GM19372 (cell line): ENCODE data around the gene FAM13A.

Experiments
- ATAC-seq: cut with Tn5 transposase; IDR thresholded peaks from one replicate; pipeline ENCODE4 v1.9.1; 2021; ENCODE audit warnings: mild to moderate bottlenecking, low read depth, moderate library complexity; ENCODE audit not compliant: unreplicated experiment

The FAM13A gene

DNA sequence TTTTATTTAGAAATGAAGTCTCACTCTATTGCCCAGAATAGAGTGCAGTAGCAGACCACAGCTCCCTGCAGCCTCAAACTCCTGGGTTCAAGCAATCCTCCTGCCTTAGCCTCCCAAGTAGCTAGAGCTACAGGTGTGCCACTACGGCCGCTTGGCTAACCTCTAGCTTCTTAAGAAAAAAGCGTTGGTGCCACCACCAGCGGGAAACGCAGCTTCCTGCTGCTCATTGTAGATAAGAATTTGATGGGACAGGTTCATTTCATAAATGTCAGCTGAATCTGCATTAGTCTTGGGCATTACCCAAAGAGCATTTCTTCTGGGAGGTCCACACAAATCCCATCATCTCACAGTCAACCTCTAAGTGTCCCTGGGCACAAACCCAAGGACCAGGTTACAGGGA lies 326.2 kb downstream of the FAM13A start:
- ATAC-seq: no peak

GRCh38 chr4:88729146-88729760 lies 327.7 kb downstream of the FAM13A start:
- no peak for ATAC-seq

DNA sequence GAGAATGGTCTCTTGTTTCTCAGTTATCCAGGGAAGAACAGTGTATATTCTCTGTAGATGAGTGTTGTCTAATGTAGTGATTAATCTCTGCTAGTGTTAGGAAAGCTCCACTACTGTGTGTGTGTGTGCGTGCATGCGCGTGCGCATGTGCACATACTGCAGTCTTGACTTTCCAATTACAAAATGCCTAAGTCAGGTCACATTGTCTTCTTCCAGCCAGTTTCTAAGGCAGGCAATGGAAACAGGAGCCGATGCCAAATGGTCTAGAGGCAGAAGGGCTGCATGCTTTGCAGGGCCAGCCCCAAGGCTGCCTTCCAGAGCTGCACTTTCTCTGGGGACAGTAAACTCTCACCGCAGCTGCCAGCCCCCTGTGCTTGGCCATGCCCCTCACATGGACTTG lies 328.8 kb downstream of the FAM13A start:
- ATAC-seq: no peak

- no peak for ATAC-seq
Measured at GRCh38 chr4:88725986-88726385, 331.0 kb downstream of the FAM13A start.

DNA sequence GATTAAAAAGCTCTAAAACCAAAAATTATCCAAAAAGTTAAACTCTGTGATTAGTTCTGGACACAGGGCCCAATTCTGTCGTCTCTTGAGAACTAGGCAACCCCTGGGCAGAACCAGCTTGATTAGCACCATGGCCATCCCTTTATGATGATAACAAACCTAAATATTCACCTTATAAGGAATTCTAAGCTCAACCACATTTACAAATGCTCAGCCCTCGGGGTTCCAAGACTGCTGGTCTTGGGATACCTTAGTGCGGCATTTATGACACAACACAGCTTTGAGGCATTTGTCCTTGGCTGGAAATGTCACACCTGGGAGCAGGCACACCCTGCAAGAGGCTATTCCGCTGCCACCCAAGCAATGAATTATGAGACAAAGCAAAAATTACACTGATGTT lies 331.8 kb downstream of the FAM13A start:
- ATAC-seq: no peak

DNA sequence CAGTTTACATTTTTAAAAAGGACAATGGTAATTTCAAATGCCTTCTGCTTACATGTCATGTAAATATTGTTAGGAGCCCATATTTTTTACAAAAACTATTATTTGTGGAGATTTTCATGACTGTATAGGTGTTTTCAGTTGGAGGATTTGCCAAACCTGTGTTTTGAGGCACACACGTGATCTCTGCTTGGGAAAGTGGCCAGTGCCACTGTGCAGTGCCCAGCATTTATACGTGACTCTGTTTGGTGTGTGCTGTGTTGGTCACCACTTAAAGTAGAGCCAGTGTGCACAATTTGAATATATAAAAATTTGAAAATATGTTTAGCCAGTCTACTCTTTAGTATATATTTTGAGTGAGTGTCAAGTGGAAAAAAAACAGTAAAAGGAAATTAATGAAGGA lies 332.6 kb downstream of the FAM13A start:
- ATAC-seq: no peak

DNA sequence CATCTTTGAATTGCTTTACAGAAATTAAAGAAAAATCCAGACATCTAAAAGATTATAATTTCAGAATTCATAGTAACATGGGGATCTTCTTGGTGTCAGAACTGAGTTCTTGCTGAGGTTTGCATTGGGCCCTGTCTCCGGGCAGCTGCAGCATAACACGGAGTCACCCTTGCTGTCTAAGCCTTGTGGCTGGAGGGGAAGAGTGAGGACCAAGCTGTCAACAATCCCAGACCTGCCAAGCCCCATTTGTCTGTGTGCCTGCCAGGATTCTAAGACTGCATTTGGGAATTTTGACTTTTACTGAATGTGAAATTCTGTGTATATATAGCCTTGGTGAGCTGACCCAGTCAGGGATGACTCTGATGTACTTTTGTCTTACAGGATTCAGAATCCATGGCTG lies 334.2 kb downstream of the FAM13A start:
- no peak for ATAC-seq

DNA sequence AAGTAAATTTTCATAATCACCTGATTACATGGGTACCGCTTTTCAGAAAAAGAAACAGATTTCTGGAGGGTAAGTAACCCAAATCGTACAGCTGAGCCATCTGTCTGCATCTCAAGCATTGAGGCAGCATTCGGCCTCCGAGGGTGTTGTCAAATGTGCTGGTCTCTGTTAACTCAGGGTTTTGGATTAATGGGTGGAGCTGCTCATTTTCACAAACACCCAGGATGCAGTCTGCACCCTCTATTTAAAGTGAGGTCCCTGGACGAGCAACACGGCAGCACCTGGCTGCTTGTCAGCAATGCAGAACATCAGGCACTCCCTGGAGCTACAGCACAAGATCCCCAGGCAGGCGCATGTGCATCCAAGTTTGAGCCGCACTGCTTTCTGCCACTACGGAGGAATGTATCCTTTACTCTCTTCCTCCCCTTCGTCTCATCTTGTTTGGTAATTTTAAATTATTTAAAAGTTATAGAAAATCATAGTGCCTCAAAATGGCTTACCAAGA lies 334.7 kb downstream of the FAM13A start:
- no peak for ATAC-seq

DNA sequence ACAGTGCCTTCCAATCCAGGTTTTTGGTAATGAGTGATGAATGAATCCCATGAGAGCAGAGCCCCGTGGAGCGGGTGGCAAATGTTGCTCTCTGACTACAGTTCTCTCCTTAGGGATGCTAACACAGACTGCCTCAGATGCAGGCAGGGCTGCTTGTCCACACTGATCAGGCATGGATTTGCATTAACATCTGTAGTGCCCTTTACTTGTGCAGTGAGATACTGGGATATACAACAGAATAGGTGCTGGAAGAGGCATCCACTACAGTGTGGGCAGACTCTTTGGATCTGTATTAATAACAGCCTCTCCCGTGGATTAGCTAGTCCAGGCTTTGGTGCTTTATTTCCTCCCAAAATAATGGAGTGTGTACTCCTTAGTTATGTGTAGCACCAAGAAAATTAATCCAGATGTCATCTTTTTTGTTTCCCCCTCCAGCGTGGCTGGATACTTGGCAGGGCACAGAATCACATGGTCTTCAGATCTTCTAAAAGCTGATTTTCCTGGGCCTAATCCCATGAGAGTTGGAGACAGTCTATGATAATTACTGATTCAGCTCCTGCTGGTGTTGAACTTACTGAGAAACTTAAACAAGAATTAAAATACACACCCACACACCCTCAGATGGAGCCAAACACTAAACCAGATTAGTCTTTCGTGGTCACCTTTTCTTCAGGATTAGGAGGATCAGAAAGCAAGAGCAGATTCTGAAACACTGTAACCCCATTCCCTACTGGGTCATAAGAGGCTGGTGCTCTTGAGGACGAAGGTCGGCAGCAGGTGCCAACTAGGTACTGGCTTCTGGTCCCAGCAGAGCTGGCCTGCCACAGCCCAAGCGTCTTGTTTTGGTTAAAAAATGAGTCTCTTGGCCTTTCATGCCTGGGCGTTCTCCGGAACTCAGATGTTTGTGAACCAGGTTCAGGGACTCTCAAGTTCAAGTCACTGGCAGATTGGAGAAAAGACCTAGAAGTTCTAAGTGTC lies 336.2 kb downstream of the FAM13A start:
- no peak for ATAC-seq

- ATAC-seq: no peak
Measured at GRCh38 chr4:88719381-88719780, 337.6 kb downstream of the FAM13A start.

GRCh38 chr4:88718098-88718497 lies 338.9 kb downstream of the FAM13A start:
- ATAC-seq: no peak

DNA sequence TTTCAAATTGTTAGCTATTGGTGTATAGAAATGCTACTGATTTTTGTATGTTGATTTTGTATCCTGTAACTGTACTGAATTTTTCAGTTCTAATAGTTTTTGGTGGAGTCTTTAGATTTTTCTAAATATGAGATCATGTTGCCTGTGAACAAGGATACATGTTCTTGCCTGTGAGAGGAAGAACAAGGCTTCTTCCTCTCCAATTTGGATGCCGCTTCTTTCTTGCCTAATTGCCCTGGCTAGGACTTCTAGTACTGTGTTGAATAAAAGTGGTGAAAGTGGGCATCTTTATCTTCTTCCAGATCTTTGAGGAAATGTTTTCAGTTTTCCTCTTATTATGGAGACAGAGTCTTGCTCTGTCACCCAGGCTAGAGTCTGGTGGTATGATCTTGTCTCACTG lies 343.2 kb downstream of the FAM13A start:
- no peak for ATAC-seq

DNA sequence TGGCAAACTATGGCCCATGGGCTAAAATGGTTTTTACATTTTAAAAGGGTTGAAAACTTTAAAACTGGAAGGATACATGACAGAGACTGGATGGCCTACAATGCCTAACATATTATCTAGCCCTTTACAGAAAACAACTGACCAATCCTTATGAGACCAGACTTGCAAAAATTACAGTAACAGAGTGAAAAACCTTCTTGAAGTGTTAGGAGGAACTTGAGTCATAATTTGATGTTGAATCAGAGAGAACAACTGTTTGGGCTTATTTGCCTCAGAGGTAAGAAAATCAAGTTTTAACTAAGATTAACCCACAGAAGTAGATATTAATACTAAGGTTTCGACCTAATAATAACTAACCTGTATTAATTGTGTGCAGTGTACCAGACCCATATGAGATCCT lies 347.0 kb downstream of the FAM13A start:
- no peak for ATAC-seq

GRCh38 chr4:88706574-88706973 lies 350.4 kb downstream of the FAM13A start:
- no peak for ATAC-seq

DNA sequence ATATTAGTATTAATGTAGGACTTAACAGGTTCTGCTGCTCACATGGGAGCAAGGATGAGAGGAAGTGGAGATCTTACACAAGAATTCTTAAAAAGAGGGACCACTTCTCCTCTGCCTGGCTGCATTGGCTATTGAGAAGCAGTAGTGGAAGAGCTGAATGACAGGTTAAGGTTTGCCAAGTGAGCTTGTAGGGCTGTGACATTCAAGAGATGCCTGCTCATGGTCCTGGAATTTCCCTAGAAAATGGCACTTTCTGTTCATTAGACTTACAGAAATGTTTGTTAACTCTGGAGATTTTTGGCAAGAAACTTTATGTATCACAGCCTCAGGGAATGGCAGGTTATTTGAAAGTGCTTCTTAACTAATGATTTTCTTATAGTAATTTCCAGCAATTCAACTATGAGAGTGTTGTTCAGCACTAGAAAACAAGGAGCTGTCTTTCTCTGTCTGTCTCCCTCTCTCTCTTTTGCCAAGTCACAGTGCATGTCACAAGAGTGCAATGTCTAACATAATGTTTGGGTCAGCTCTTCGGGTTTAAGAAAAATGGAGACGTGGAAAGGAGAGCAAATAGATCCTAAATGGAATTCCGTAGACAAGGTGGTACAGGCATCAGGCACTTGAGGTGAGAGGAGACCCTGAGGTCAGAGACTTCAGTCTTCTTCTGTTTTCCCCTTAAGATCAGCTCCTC lies 351.0 kb downstream of the FAM13A start:
- no peak for ATAC-seq

- ATAC-seq: no peak
Measured at GRCh38 chr4:88705223-88705622, 351.8 kb downstream of the FAM13A start.

- no peak for ATAC-seq
Measured at GRCh38 chr4:88702782-88703181, 354.2 kb downstream of the FAM13A start.

- no peak for ATAC-seq
Measured at GRCh38 chr4:88698519-88698918, 358.5 kb downstream of the FAM13A start.

GRCh38 chr4:88697588-88698329 lies 359.2 kb downstream of the FAM13A start, which contains the start of gene NAP1L5:
Gene NAP1L5 (minus strand): TSS chr4:88697829. CDS start chr4:88697754, 75 bp downstream.
- peak; percentile 97 for ATAC-seq

DNA sequence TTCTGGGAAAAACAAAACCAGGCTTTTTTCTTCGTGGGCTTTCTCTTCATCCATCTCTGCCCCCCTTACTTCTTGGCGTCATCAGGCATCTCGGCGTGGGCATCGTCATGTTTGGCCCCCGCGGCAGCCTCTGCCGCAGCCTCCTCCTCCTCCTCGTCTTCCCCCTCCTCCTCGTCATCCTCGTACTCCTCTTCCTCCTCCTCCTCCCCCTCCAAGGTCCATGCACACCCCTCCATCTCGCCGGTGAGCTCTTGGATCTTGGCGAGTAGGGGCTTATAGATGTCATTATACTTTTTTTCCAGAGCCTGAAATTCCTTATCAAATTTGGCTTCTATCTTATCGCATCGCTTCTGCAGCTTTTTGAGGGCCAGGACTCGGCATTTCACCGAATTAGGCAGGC lies 359.8 kb downstream of the FAM13A start:
- no peak for ATAC-seq
